Measurements from ENCODE around the gene DCAKD. TPM values are rescaled to one million over a fixed set of nuclear protein-coding genes. Genes with fewer than 3 reads are reported as not detected.

Gene DCAKD
- total RNA-seq, 1 experiment from 2014 or later = 31.9 TPM

DNA sequence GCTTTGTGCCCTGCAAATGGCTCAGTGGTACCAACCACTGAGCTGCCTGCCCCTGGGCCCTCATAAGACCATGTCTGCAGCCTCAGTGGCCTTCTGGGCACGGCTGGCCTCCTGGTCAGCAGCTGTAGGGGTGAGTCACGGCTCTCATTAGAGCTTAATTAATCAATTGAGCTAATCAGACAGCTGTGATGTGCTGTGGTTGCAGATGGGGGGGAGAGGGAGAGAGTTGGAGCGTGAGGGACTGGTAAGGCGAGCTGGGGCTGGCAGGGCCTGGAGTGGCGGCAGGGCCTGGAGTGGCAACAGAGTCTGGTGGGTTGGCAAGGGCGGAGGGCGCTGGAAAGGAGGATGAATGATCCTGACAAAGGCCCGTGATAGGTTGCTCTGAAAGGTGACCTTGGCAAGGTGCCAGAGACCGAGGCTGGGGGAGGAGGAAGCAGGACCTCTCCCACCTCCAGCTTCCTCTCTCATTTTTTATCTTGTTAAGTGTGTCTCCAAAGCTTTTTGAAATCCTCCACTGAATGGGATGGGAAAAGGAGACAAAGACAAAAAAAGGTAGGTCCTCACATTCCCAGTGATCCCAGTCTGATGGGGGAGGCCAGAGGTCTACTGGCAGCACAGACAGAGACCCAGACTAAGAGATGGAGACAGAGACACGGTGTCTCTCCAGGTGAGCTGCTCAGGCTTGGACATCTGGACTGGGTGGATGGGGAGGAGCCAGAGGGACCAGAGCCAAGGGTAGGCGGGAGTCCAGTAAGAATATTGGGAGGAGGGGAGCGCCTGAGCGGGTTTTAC lies 41.6 kb downstream of the DCAKD start:
- no peak overlapping the region for H3K4me2 ChIP-seq (ENCODE audit: low read length)
- H3K79me2 ChIP-seq (ENCODE audit: insufficient read depth, low read length) = no peaks in the 10 kb centered on the region
- no peaks in the 10 kb centered on the region for H3K9me3 ChIP-seq (ENCODE audit: control insufficient read depth in 1 of 2, insufficient read depth in 1 of 2, low read depth in 1 of 2, low read length in 2 of 2)
- DNase-seq (ENCODE audit: low read depth, low spot score) (no peak), ATAC-seq (no peak)
- CTCF ChIA-PET = no interaction called here
- H2AFZ ChIP-seq (ENCODE audit: low read depth, low read length, poor library complexity, severe bottlenecking) = no peak overlapping the region
- POLR2A ChIA-PET = no interaction called here
- H3K4me3 ChIP-seq (replicated peaks in 1 of 2; ENCODE audit: low read depth in 1 of 2, low read length in 2 of 2) = no peak overlapping the region
- no peak overlapping the region for H3K27ac ChIP-seq (ENCODE audit: low read depth, low read length)
- no peaks in the 10 kb centered on the region for H3K9me2 ChIP-seq (ENCODE audit: insufficient read depth)
- H3K36me3 ChIP-seq (ENCODE audit: control insufficient read depth in 1 of 2, insufficient read depth in 2 of 2, low read length in 2 of 2) = no peaks in the 10 kb centered on the region
- H3K4me1 ChIP-seq (ENCODE audit: control insufficient read depth in 1 of 2, insufficient read depth in 2 of 2, low read length in 2 of 2) = no peaks in the 10 kb centered on the region
- RAD21 ChIA-PET (ENCODE audit: low non-redundant PET in 1 of 2, low total read pairs in 2 of 2, uncharacterized antibody in 2 of 2, unreplicated experiment in 2 of 2) = no interaction called here
- BruUV-seq (replicated peaks) = no TSS peak
- H3K27me3 ChIP-seq (ENCODE audit: insufficient read depth, low read length) = no peaks in the 10 kb centered on the region
- intact Hi-C loops (cut with micrococcal nuclease) = no loop called here
- no peak overlapping the region for H3K9ac ChIP-seq (ENCODE audit: low read length)
- TF ChIP-seq SIN3A (IDR thresholded peaks at IDR 0.05; ENCODE audit: low read depth) = no peak
- TF ChIP-seq ZFX (IDR thresholded peaks at IDR 0.05) = no peak
- no peak for TF ChIP-seq SP1 (IDR thresholded peaks at IDR 0.05; ENCODE audit: low read depth)
- TF ChIP-seq, protein P1, sequence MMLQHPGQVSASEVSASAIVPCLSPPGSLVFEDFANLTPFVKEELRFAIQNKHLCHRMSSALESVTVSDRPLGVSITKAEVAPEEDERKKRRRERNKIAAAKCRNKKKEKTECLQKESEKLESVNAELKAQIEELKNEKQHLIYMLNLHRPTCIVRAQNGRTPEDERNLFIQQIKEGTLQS (IDR thresholded peaks at IDR 0.05) = no peak
- no peaks in the 10 kb centered on the region for H4K20me1 ChIP-seq (ENCODE audit: insufficient read depth)

DNA sequence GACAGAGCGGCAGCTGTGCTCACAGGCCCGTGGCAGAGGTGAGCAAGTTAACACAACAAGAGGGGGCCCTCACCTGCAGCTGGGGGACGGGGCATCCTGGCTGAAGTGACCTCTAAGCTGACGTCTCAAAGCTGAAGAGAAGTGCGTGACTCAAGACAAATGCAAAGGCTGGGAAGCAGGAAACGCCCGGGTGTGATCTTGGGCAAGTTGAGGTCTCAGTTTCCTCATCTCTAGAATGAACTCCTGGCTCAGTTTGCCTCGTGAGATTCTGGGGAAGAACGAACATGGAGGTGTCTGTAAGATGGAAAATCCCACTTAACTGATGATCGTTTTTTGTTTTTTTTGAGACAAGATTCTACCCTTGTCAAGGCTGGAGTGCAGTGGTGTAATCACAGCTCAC lies 43.2 kb downstream of the DCAKD start:
- DNase-seq (ENCODE audit: low read depth, low spot score) (no peak), ATAC-seq (no peak)
- Histone ChIP-seq H3K79me2 (ENCODE audit: insufficient read depth, low read length) (no peaks in the 10 kb centered on the region), H3K9me3 (ENCODE audit: control insufficient read depth in 1 of 2, insufficient read depth in 1 of 2, low read depth in 1 of 2, low read length in 2 of 2) (no peaks in the 10 kb centered on the region), H3K27me3 (ENCODE audit: insufficient read depth, low read length) (no peaks in the 10 kb centered on the region), H3K9ac (ENCODE audit: low read length) (no peak overlapping the region), H3K9me2 (ENCODE audit: insufficient read depth) (no peaks in the 10 kb centered on the region), H3K36me3 (ENCODE audit: control insufficient read depth in 1 of 2, insufficient read depth in 2 of 2, low read length in 2 of 2) (no peaks in the 10 kb centered on the region), H4K20me1 (ENCODE audit: insufficient read depth) (no peaks in the 10 kb centered on the region), H3K27ac (ENCODE audit: low read depth, low read length) (no peak overlapping the region), H3K4me2 (ENCODE audit: low read length) (no peak overlapping the region), H3K4me3 (replicated peaks in 1 of 2; ENCODE audit: low read depth in 1 of 2, low read length in 2 of 2) (no peak overlapping the region), H2AFZ (ENCODE audit: low read depth, low read length, poor library complexity, severe bottlenecking) (no peak overlapping the region), H3K4me1 (ENCODE audit: control insufficient read depth in 1 of 2, insufficient read depth in 2 of 2, low read length in 2 of 2) (no peaks in the 10 kb centered on the region)
- ChIA-PET CTCF (no interaction called here), POLR2A (no interaction called here), RAD21 (ENCODE audit: low non-redundant PET in 1 of 2, low total read pairs in 2 of 2, uncharacterized antibody in 2 of 2, unreplicated experiment in 2 of 2) (no interaction called here)
- no TSS peak for BruUV-seq (replicated peaks)
- intact Hi-C loops (cut with micrococcal nuclease) = no loop called here
- TF ChIP-seq, protein P2, sequence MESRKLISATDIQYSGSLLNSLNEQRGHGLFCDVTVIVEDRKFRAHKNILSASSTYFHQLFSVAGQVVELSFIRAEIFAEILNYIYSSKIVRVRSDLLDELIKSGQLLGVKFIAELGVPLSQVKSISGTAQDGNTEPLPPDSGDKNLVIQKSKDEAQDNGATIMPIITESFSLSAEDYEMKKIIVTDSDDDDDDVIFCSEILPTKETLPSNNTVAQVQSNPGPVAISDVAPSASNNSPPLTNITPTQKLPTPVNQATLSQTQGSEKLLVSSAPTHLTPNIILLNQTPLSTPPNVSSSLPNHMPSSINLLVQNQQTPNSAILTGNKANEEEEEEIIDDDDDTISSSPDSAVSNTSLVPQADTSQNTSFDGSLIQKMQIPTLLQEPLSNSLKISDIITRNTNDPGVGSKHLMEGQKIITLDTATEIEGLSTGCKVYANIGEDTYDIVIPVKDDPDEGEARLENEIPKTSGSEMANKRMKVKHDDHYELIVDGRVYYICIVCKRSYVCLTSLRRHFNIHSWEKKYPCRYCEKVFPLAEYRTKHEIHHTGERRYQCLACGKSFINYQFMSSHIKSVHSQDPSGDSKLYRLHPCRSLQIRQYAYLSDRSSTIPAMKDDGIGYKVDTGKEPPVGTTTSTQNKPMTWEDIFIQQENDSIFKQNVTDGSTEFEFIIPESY (IDR thresholded peaks at IDR 0.05; ENCODE audit: extremely low read depth, insufficient replicate concordance, low read length) = no peak
- TF ChIP-seq, protein P3, sequence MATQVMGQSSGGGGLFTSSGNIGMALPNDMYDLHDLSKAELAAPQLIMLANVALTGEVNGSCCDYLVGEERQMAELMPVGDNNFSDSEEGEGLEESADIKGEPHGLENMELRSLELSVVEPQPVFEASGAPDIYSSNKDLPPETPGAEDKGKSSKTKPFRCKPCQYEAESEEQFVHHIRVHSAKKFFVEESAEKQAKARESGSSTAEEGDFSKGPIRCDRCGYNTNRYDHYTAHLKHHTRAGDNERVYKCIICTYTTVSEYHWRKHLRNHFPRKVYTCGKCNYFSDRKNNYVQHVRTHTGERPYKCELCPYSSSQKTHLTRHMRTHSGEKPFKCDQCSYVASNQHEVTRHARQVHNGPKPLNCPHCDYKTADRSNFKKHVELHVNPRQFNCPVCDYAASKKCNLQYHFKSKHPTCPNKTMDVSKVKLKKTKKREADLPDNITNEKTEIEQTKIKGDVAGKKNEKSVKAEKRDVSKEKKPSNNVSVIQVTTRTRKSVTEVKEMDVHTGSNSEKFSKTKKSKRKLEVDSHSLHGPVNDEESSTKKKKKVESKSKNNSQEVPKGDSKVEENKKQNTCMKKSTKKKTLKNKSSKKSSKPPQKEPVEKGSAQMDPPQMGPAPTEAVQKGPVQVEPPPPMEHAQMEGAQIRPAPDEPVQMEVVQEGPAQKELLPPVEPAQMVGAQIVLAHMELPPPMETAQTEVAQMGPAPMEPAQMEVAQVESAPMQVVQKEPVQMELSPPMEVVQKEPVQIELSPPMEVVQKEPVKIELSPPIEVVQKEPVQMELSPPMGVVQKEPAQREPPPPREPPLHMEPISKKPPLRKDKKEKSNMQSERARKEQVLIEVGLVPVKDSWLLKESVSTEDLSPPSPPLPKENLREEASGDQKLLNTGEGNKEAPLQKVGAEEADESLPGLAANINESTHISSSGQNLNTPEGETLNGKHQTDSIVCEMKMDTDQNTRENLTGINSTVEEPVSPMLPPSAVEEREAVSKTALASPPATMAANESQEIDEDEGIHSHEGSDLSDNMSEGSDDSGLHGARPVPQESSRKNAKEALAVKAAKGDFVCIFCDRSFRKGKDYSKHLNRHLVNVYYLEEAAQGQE (IDR thresholded peaks at IDR 0.05; ENCODE audit: low read depth) = no peak
